Stimulated activated CD8-positive, alpha-beta memory T cell treated with anti-CD3 and anti-CD28 coated beads, Interleukin-2, amount 100 ng/mL, for 48 hours (primary cell): ENCODE results near the gene ZNF525.
"Not testable (repeated sequence)": the region's sequence is repeated elsewhere in the genome, so short reads cannot be mapped to it uniquely, and the experiment has no call there.

ENCODE experiments used
- DNase-seq, 2 donors: peaks; one replicate each; pipeline ENCODE4 v3.0.0-alpha.2; 2020; ENCODE audit warnings: low read depth in 2 of 2

The ZNF525 gene

GRCh38 chr19:53395840-53396524 lies 30.5 kb downstream of the ZNF525 start:
- not testable (repeated sequence) for DNase-seq

DNA sequence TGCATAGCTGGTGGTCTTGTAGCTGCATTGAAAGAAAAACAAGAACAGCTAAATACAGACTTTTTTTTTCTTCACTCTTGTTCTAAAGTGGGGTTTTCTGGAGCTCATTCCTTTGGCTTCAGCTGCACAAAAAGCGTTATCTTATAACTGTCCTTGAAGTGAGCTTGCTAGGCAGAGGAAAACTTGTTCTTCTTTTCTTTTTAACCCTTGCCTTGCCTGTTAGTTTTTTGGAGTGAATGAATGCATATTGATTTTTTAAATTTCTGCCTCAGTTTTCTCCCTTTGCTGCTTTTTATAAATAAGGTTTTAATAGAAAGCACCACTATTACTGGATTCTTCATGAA lies 31.0 kb downstream of the ZNF525 start:
- DNase-seq = no peak

DNA sequence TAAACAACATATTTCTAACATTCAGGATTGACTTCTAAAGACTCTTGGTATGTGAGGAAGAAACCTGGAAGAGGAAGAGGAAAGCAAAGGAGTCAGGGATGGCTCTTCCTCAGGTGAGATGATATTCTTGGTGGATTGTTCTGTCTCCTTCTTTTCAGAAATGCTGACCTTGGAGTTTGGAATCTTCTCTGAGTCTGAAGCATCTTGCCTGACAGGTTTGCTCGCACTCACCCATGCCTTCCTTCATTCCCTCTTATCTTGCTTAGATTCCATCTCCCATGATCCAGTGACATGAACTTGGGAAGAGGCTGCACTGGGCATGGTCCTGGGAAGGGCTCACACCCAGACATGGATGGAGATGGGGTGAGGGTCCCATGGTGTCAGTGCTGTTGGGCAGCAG lies 32.4 kb downstream of the ZNF525 start:
- DNase-seq = not testable (repeated sequence)

GRCh38 chr19:53409505-53410204 lies 44.1 kb downstream of the ZNF525 start:
- DNase-seq = no peak

- not testable (repeated sequence) for DNase-seq
These were observed 55.2 kb downstream of the ZNF525 start for GRCh38 chr19:53420520-53421315.

- no peak for DNase-seq
These were observed 57.0 kb downstream of the ZNF525 start for GRCh38 chr19:53422551-53422950.

DNA sequence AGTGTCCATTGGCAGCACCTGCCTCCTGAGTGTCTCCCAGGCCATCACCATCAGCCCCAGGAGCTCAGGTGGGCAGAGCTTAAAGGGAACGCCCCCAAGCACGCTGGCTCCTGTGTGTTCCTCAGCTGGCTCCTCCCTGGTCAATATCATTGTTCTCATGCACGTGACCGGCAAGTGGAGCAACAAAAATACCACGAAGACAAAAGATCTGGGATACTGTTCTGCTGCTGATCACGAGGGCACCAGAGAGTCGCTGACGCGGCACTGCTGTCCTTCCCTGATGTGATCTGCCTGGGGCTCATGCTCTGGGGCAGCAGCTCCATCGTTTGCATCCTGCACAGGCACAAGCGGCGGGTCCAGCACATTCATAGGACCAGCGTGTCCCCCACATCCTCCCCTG lies 57.6 kb downstream of the ZNF525 start:
- not testable (repeated sequence) for DNase-seq

GRCh38 chr19:53423680-53424079 lies 58.2 kb downstream of the ZNF525 start:
- DNase-seq = not testable (repeated sequence)

GRCh38 chr19:53424968-53425597 lies 59.6 kb downstream of the ZNF525 start:
- peak; percentile 29 to 40 for DNase-seq

DNA sequence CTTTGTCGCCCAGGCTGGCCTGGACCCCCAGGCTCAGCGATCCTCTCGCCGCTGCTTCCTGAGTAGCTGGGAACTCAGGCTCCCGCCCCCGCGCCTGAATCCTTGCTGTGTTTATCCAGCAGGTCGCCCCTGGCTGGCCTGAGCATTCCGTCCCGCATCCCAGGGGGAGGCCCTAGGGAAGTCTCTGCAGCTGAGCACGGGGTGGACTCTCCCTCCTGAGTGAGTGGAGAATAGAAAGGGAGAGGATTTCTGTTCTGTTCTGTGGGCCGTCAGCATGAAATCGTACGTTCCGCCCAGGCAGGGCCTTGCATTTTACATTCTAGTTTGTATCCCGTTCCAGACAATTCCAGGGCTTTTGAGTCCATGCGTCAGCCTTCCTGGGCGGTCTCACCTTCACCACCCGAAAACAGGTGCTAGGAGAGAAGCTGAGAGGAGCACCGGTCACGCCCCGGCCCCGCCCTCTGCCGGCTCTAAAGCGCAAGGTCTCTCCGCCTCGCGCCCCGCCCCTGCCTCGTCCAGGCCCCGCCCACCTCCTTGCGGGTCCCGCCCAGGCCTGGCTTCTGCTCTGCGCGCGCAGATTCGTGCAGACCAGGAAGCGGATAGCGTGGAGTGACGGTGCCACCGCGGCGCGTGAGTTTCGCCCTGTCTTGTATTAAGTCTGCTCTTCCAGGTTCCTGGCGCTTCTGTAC lies 66.0 kb downstream of the ZNF525 start, which contains the start of gene ZNF761:
Gene ZNF761, plus strand, starts transcription at position 586 of the 689 bp plus-strand sequence. CDS start 15,285 bp downstream, outside the sequence.
- peak; percentile 96 for DNase-seq

- DNase-seq = peak; percentile 1
These were observed 66.7 kb downstream of the ZNF525 start for GRCh38 chr19:53432088-53432661.
